Measurements from ENCODE around the gene PA2G4. TPM values are rescaled to one million over a fixed set of nuclear protein-coding genes. Genes with fewer than 3 reads are reported as not detected.

The PA2G4 gene
- total RNA-seq, 1 donor = 115 TPM

DNA sequence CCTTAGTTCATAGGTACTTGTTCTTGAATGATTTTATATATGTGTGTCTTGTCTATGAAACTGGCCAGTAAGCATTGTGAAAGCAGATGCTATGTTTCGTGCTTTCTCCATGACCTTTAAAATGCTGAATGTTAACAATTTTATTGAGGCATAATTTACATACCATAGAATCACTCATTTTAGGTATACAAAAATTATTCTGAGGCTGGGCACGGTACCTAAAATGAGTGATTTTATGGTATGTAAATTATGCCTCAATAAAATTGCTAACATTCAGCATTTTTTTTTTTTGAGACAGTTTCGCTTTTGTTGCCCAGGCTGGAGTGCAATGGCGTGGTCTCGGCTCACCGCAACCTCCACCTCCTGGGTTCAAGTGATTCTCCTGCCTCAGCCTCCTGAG is 30.5 kb downstream of the PA2G4 start:
- Histone ChIP-seq H3K9me3 (ENCODE audit: low read depth, low read length) (no peaks in the 10 kb centered on the region), H3K36me3 (ENCODE audit: insufficient read depth, low read length) (peaks cover 81% of the 10 kb centered on the region), H3K27ac (ENCODE audit: low read depth, low read length) (no peak overlapping the region), H2AFZ (ENCODE audit: low read length) (no peak overlapping the region), H3K4me1 (ENCODE audit: insufficient read depth, low read length) (no peaks in the 10 kb centered on the region), H3K4me3 (ENCODE audit: insufficient read depth, low read length) (no peak overlapping the region), H3K79me2 (ENCODE audit: insufficient read depth, low read length) (peaks cover 5% of the 10 kb centered on the region), H3K4me2 (ENCODE audit: insufficient read depth, low read length) (no peak overlapping the region), H4K20me1 (ENCODE audit: insufficient read depth, low read length) (peaks cover 3% of the 10 kb centered on the region), H3K27me3 (ENCODE audit: insufficient read depth, low read length) (no peaks in the 10 kb centered on the region)
- TF ChIP-seq, protein P1, sequence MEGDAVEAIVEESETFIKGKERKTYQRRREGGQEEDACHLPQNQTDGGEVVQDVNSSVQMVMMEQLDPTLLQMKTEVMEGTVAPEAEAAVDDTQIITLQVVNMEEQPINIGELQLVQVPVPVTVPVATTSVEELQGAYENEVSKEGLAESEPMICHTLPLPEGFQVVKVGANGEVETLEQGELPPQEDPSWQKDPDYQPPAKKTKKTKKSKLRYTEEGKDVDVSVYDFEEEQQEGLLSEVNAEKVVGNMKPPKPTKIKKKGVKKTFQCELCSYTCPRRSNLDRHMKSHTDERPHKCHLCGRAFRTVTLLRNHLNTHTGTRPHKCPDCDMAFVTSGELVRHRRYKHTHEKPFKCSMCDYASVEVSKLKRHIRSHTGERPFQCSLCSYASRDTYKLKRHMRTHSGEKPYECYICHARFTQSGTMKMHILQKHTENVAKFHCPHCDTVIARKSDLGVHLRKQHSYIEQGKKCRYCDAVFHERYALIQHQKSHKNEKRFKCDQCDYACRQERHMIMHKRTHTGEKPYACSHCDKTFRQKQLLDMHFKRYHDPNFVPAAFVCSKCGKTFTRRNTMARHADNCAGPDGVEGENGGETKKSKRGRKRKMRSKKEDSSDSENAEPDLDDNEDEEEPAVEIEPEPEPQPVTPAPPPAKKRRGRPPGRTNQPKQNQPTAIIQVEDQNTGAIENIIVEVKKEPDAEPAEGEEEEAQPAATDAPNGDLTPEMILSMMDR (IDR thresholded peaks at IDR 0.05; ENCODE audit: extremely low read depth, low read depth, low read length) = no peak
- DNase-seq (ENCODE audit: insufficient read length, low spot score, missing footprints) = no peak

DNA sequence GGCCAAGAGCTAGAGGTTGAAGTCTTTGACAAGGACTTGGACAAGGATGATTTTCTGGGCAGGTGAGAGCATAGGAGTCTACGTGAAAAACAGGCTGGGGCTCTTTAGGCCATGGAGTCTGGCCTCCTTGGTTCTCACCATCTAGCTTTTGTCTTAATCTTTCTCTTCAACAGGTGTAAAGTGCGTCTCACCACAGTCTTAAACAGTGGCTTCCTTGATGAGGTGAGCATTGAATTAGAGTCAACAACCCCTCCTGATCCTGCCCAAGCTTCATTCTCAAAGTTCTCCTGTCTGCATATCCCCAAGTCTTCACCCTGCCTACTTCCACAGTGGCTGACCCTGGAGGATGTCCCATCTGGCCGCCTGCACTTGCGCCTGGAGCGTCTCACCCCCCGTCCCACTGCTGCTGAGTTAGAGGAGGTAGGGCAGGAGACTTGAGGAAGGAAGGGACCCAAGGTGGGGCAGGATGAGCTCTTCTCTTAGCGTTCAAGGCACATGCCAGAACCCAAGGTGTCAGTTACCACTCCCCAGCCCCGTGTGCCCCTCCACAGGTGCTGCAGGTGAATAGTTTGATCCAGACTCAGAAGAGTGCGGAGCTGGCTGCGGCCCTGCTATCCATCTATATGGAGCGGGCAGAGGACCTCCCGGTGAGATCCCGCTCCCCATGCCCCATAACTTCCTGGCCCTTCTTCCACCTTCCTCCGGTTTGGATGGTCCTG is 33.7 kb downstream of the PA2G4 start:
- H3K9me3 ChIP-seq (ENCODE audit: low read depth, low read length) = no peaks in the 10 kb centered on the region
- no peaks in the 10 kb centered on the region for H3K27me3 ChIP-seq (ENCODE audit: insufficient read depth, low read length)
- H3K4me3 ChIP-seq (ENCODE audit: insufficient read depth, low read length) = no peak overlapping the region
- no peak for DNase-seq (ENCODE audit: insufficient read length, low spot score, missing footprints)
- peaks cover 69% of the 10 kb centered on the region for H3K36me3 ChIP-seq (ENCODE audit: insufficient read depth, low read length)
- no peak overlapping the region for H3K27ac ChIP-seq (ENCODE audit: low read depth, low read length)
- H3K4me2 ChIP-seq (ENCODE audit: insufficient read depth, low read length) = no peak overlapping the region
- H3K4me1 ChIP-seq (ENCODE audit: insufficient read depth, low read length) = no peaks in the 10 kb centered on the region
- H2AFZ ChIP-seq (ENCODE audit: low read length) = no peak overlapping the region
- TF ChIP-seq, protein P1 (IDR thresholded peaks at IDR 0.05; ENCODE audit: extremely low read depth, low read depth, low read length) = no peak
- no peaks in the 10 kb centered on the region for H3K79me2 ChIP-seq (ENCODE audit: insufficient read depth, low read length)
- H4K20me1 ChIP-seq (ENCODE audit: insufficient read depth, low read length) = peaks cover 3% of the 10 kb centered on the region

DNA sequence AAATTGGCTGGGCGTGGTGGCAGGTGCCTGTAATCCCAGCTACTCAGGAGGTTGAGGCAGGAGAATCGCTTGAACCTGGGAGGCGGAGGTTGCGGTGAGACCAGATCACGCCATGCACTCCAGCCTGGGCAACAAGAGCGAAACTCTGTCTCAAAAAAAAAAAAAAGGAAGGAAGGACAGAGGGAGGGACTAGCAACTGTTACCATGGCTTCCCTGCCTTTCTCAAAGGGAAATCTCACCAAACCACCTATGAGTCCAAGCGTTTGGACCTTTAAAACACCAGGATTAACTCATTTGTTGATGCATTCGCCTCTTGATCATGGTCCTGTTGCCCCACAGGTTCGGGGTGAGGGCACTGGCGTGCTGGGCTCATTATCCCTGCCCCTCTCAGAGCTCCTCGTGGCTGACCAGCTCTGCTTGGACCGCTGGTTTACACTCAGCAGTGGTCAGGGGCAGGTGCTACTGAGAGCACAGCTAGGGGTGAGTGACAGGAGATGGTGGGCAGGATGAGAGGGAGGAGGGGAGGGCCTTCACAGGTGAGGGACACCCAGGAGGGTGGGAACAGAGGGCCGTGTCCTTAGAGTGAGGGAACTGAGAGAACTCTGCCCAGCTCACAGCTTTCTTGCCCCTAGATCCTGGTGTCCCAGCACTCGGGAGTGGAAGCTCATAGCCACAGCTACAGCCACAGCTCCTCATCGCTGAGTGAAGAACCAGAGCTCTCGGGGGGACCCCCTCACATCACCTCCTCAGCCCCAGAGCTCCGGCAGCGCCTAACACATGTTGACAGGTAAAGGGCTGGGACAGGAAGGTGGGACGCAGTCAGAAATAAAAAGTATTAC is 37.8 kb downstream of the PA2G4 start:
- H2AFZ ChIP-seq (ENCODE audit: low read length) = no peak overlapping the region

More for the DNA sequence above, 37.8 kb downstream of the PA2G4 start:
- peaks cover 53% of the 10 kb centered on the region for H3K36me3 ChIP-seq (ENCODE audit: insufficient read depth, low read length)
- peaks cover 3% of the 10 kb centered on the region for H4K20me1 ChIP-seq (ENCODE audit: insufficient read depth, low read length)
- H3K27ac ChIP-seq (ENCODE audit: low read depth, low read length) = no peak overlapping the region
- H3K9me3 ChIP-seq (ENCODE audit: low read depth, low read length) = no peaks in the 10 kb centered on the region
- no peaks in the 10 kb centered on the region for H3K27me3 ChIP-seq (ENCODE audit: insufficient read depth, low read length)
- TF ChIP-seq, protein P1 (IDR thresholded peaks at IDR 0.05; ENCODE audit: extremely low read depth, low read depth, low read length) = no peak
- no peaks in the 10 kb centered on the region for H3K79me2 ChIP-seq (ENCODE audit: insufficient read depth, low read length)
- H3K4me2 ChIP-seq (ENCODE audit: insufficient read depth, low read length) = no peak overlapping the region
- peaks cover 5% of the 10 kb centered on the region for H3K4me1 ChIP-seq (ENCODE audit: insufficient read depth, low read length)
- DNase-seq (ENCODE audit: insufficient read length, low spot score, missing footprints) = no peak
- H3K4me3 ChIP-seq (ENCODE audit: insufficient read depth, low read length) = no peak overlapping the region

Measured in osteoblast (primary cell).